HUES48 (cell line): ENCODE measurements around the gene HEBP2.
"Not testable (repeated sequence)": the region's sequence is repeated elsewhere in the genome, so short reads cannot be mapped to it uniquely, and the experiment has no call there.

Experiments
- H3K27ac ChIP-seq: one replicate; pipeline ENCODE4 v1.7.0; 2013; ENCODE audit warnings: low read depth, low read length, inconsistent platforms
- H3K27me3 ChIP-seq: 2 replicates; pipeline ENCODE4 v1.6.1; 2013; ENCODE audit warnings: mild to moderate bottlenecking, low read length; ENCODE audit not compliant: control insufficient read depth, insufficient read depth
- H3K36me3 ChIP-seq: 2 replicates; pipeline ENCODE4 v1.6.1; 2013; ENCODE audit warnings: low read length; ENCODE audit not compliant: control insufficient read depth, insufficient read depth
- H3K4me1 ChIP-seq: 2 replicates; pipeline ENCODE4 v1.6.1; 2013; ENCODE audit warnings: mild to moderate bottlenecking, low read length; ENCODE audit not compliant: control insufficient read depth, insufficient read depth
- H3K4me3 ChIP-seq: 2 replicates; pipeline ENCODE4 v1.5.1; 2013; ENCODE audit warnings: mild to moderate bottlenecking, low read depth, low read length
- H3K9ac ChIP-seq: 2 replicates; pipeline ENCODE4 v1.6.1; 2013; ENCODE audit warnings: mild to moderate bottlenecking, low read depth, low read length, moderate library complexity
- H3K9me3 ChIP-seq: 2 replicates; pipeline ENCODE4 v1.6.1; 2013; ENCODE audit warnings: low read length; ENCODE audit not compliant: control insufficient read depth, insufficient read depth

The HEBP2 gene

GRCh38 chr6:138417493-138418117 lies 13.6 kb downstream of the HEBP2 start:
- Histone ChIP-seq H3K4me1 (no peaks in the 10 kb centered on the region), H3K9ac (no peak overlapping the region), H3K4me3 (no peak overlapping the region), H3K36me3 (peaks cover 27% of the 10 kb centered on the region), H3K27ac (no peak overlapping the region), H3K9me3 (no peaks in the 10 kb centered on the region), H3K27me3 (no peaks in the 10 kb centered on the region)

GRCh38 chr6:138418118-138418742 lies 14.2 kb downstream of the HEBP2 start:
- Histone ChIP-seq H3K4me1 (no peaks in the 10 kb centered on the region), H3K4me3 (no peak overlapping the region), H3K36me3 (peaks cover 21% of the 10 kb centered on the region), H3K27ac (no peak overlapping the region), H3K27me3 (no peaks in the 10 kb centered on the region), H3K9me3 (no peaks in the 10 kb centered on the region), H3K9ac (no peak overlapping the region)

GRCh38 chr6:138419766-138420165 lies 15.7 kb downstream of the HEBP2 start:
- H3K36me3 ChIP-seq, result peaks cover 18% of the 10 kb centered on the region; the same call in 1 of the 2 replicates
- no peak overlapping the region for H3K9ac ChIP-seq
- no peak overlapping the region for H3K4me3 ChIP-seq
- H3K4me1 ChIP-seq, result no peaks in the 10 kb centered on the region
- no peaks in the 10 kb centered on the region for H3K27me3 ChIP-seq
- H3K9me3 ChIP-seq, result no peaks in the 10 kb centered on the region
- H3K27ac ChIP-seq, result no peak overlapping the region

- H3K27me3 ChIP-seq, result no peaks in the 10 kb centered on the region
- H3K4me1 ChIP-seq, result no peaks in the 10 kb centered on the region
- peaks cover 14% of the 10 kb centered on the region; the same call in 1 of the 2 replicates for H3K36me3 ChIP-seq
- no peak overlapping the region for H3K4me3 ChIP-seq
- no peak overlapping the region for H3K27ac ChIP-seq
- H3K9me3 ChIP-seq, result no peaks in the 10 kb centered on the region
- no peak overlapping the region for H3K9ac ChIP-seq
These were observed 16.3 kb downstream of the HEBP2 start for GRCh38 chr6:138420356-138420755.

- H3K9me3 ChIP-seq, result no peaks in the 10 kb centered on the region
- no peaks in the 10 kb centered on the region for H3K27me3 ChIP-seq
- H3K36me3 ChIP-seq, result peaks cover 11% of the 10 kb centered on the region; the same call in 1 of the 2 replicates
- H3K4me3 ChIP-seq, result no peak overlapping the region
- H3K9ac ChIP-seq, result no peak overlapping the region
- no peaks in the 10 kb centered on the region for H3K4me1 ChIP-seq
- no peak overlapping the region for H3K27ac ChIP-seq
These were observed 17.1 kb downstream of the HEBP2 start for GRCh38 chr6:138421089-138421488.

- H3K9ac ChIP-seq, result no peak overlapping the region
- no peaks in the 10 kb centered on the region for H3K4me1 ChIP-seq
- H3K27ac ChIP-seq, result no peak overlapping the region
- H3K4me3 ChIP-seq, result no peak overlapping the region
- H3K36me3 ChIP-seq, result 0 out of 2 replicates have a peak, but pooled peaks cover 14% of the 10 kb centered on the region
- no peaks in the 10 kb centered on the region for H3K9me3 ChIP-seq
- H3K27me3 ChIP-seq, result no peaks in the 10 kb centered on the region
These were observed 17.6 kb downstream of the HEBP2 start for GRCh38 chr6:138421608-138422007.

GRCh38 chr6:138422861-138423260 lies 18.8 kb downstream of the HEBP2 start:
- H3K4me1 ChIP-seq, result no peaks in the 10 kb centered on the region
- H3K27me3 ChIP-seq, result no peaks in the 10 kb centered on the region
- H3K27ac ChIP-seq, result no peak overlapping the region
- no peak overlapping the region for H3K9ac ChIP-seq
- H3K9me3 ChIP-seq, result no peaks in the 10 kb centered on the region
- 0 out of 2 replicates have a peak, but pooled peaks cover 15% of the 10 kb centered on the region for H3K36me3 ChIP-seq
- no peak overlapping the region for H3K4me3 ChIP-seq

GRCh38 chr6:138424004-138424904 lies 20.2 kb downstream of the HEBP2 start:
- no peak overlapping the region for H3K9ac ChIP-seq
- no peaks in the 10 kb centered on the region for H3K9me3 ChIP-seq
- no peaks in the 10 kb centered on the region for H3K27me3 ChIP-seq
- no peak overlapping the region for H3K4me3 ChIP-seq
- H3K36me3 ChIP-seq, result 0 out of 2 replicates have a peak, but pooled peaks cover 17% of the 10 kb centered on the region
- no peaks in the 10 kb centered on the region for H3K4me1 ChIP-seq
- H3K27ac ChIP-seq, result no peak overlapping the region

- H3K36me3 ChIP-seq, result 0 out of 2 replicates have a peak, but pooled peaks cover 17% of the 10 kb centered on the region
- H3K4me1 ChIP-seq, H3K27ac ChIP-seq, H3K27me3 ChIP-seq, H3K4me3 ChIP-seq, H3K9me3 ChIP-seq, H3K9ac ChIP-seq: not testable (repeated sequence)
These were observed 21.2 kb downstream of the HEBP2 start for GRCh38 chr6:138425256-138425655.

- H3K4me3 ChIP-seq, result no peak overlapping the region
- no peaks in the 10 kb centered on the region for H3K9me3 ChIP-seq
- H3K9ac ChIP-seq, result no peak overlapping the region
- H3K27me3 ChIP-seq, result no peaks in the 10 kb centered on the region
- no peak overlapping the region for H3K27ac ChIP-seq
- no peaks in the 10 kb centered on the region for H3K4me1 ChIP-seq
- H3K36me3 ChIP-seq, result peaks cover 17% of the 10 kb centered on the region; the same call in 1 of the 2 replicates
These were observed 22.6 kb downstream of the HEBP2 start for GRCh38 chr6:138426500-138427123.
